ENCODE data around the gene SFTA2. TPM values are rescaled to one million over a fixed set of nuclear protein-coding genes. Genes with fewer than 3 reads are reported as not detected.

Gene SFTA2
- polyA plus RNA-seq, 1 donor from 2014 or later: not detected

- no peaks in the 10 kb centered on the region for H3K9me2 ChIP-seq (ENCODE audit: insufficient read depth, low read length)
- H3K79me2 ChIP-seq (replicated peaks; ENCODE audit: insufficient read depth, low read length): no peaks in the 10 kb centered on the region
- no peak overlapping the region for H2AFZ ChIP-seq (ENCODE audit: low read depth, low read length)
- H3K27me3 ChIP-seq (ENCODE audit: insufficient read depth, low read depth, low read length): peaks cover 3% of the 10 kb centered on the region
- H3K9ac ChIP-seq (ENCODE audit: low read length): no peak overlapping the region
- H3K9me3 ChIP-seq (ENCODE audit: low read length): peaks cover 6% of the 10 kb centered on the region
- H3K4me3 ChIP-seq (ENCODE audit: low read length): no peak overlapping the region
- no peaks in the 10 kb centered on the region for H3K36me3 ChIP-seq (ENCODE audit: insufficient read depth, low read length)
- TF ChIP-seq POLR2AphosphoS5 (IDR thresholded peaks at IDR 0.05): no peak
- TF ChIP-seq EZH2 (IDR thresholded peaks at IDR 0.05; ENCODE audit: borderline replicate concordance, insufficient read depth, low read length, poor library complexity, severe bottlenecking): no peak
- no peak for TF ChIP-seq MXI1 (conservative IDR thresholded peaks at IDR 0.05; ENCODE audit: poor library complexity, severe bottlenecking)
- no peak for TF ChIP-seq RAD21 (conservative IDR thresholded peaks at IDR 0.05)
- no peak for TF ChIP-seq SMC3 (conservative IDR thresholded peaks at IDR 0.05; ENCODE audit: poor library complexity)
- TF ChIP-seq CTCF (IDR thresholded peaks at IDR 0.05; ENCODE audit: poor library complexity, severe bottlenecking): no peak
- H3K27ac ChIP-seq (ENCODE audit: low read length): no peak overlapping the region
- H3K4me2 ChIP-seq (ENCODE audit: low read length): no peak overlapping the region
- no peaks in the 10 kb centered on the region for H3F3A ChIP-seq (ENCODE audit: insufficient read depth, low read length, poor library complexity, severe bottlenecking)
- H4K20me1 ChIP-seq (ENCODE audit: insufficient read depth): no peaks in the 10 kb centered on the region
Measured at GRCh38 chr6:30948811-30949210, 16.8 kb upstream of the SFTA2 start.

- TF ChIP-seq RAD21 (conservative IDR thresholded peaks at IDR 0.05) (no peak), MXI1 (conservative IDR thresholded peaks at IDR 0.05; ENCODE audit: poor library complexity, severe bottlenecking) (no peak), CTCF (IDR thresholded peaks at IDR 0.05; ENCODE audit: poor library complexity, severe bottlenecking) (no peak), REST (IDR thresholded peaks at IDR 0.05; ENCODE audit: borderline replicate concordance) (no peak), SMC3 (conservative IDR thresholded peaks at IDR 0.05; ENCODE audit: poor library complexity) (no peak), TAF1 (IDR thresholded peaks at IDR 0.05; ENCODE audit: low read depth) (no peak), EP300 (conservative IDR thresholded peaks at IDR 0.05; ENCODE audit: poor library complexity, severe bottlenecking) (no peak), EZH2 (IDR thresholded peaks at IDR 0.05; ENCODE audit: borderline replicate concordance, insufficient read depth, low read length, poor library complexity, severe bottlenecking) (no peak), POLR2AphosphoS5 (IDR thresholded peaks at IDR 0.05) (no peak)
- no peak overlapping the region for H3K27ac ChIP-seq (ENCODE audit: low read length)
Measured at GRCh38 chr6:30947231-30947630, 15.3 kb upstream of the SFTA2 start.

More at GRCh38 chr6:30947231-30947630, 15.3 kb upstream of the SFTA2 start:
- Histone ChIP-seq H3K4me2 (ENCODE audit: low read length) (no peak overlapping the region), H4K20me1 (ENCODE audit: insufficient read depth) (no peaks in the 10 kb centered on the region), H2AFZ (ENCODE audit: low read depth, low read length) (no peak overlapping the region), H3K79me2 (replicated peaks; ENCODE audit: insufficient read depth, low read length) (no peaks in the 10 kb centered on the region), H3K9ac (ENCODE audit: low read length) (no peak overlapping the region), H3K36me3 (ENCODE audit: insufficient read depth, low read length) (no peaks in the 10 kb centered on the region), H3F3A (ENCODE audit: insufficient read depth, low read length, poor library complexity, severe bottlenecking) (no peaks in the 10 kb centered on the region), H3K27me3 (ENCODE audit: insufficient read depth, low read depth, low read length) (no peaks in the 10 kb centered on the region), H3K4me3 (ENCODE audit: low read length) (no peak overlapping the region), H3K9me2 (ENCODE audit: insufficient read depth, low read length) (no peaks in the 10 kb centered on the region), H3K9me3 (ENCODE audit: low read length) (peaks cover 6% of the 10 kb centered on the region)
